GM21447 (cell line): Measurements from ENCODE around the gene ST6GALNAC6.

Source experiments
- ATAC-seq: cut with Tn5 transposase; IDR thresholded peaks from one replicate; pipeline ENCODE4 v1.9.1; 2021; ENCODE audit not compliant: unreplicated experiment

Gene ST6GALNAC6

GRCh38 chr9:127899128-127899943 is at the start of gene ST6GALNAC6:
ST6GALNAC6 (minus strand) TSS chr9:127899603; CDS start chr9:127897981, 1,622 bp downstream.
- peak; percentile 44 for ATAC-seq

GRCh38 chr9:127947841-127948710 is 48.7 kb upstream of the ST6GALNAC6 start:
- ATAC-seq = no peak

- ATAC-seq = no peak
These were observed 47.3 kb upstream of the ST6GALNAC6 start for GRCh38 chr9:127946728-127947127.

- ATAC-seq = no peak
These were observed 46.5 kb upstream of the ST6GALNAC6 start for GRCh38 chr9:127945942-127946341.

- ATAC-seq = no peak
These were observed 45.9 kb upstream of the ST6GALNAC6 start for GRCh38 chr9:127945338-127945737.

GRCh38 chr9:127944586-127945218 is 45.3 kb upstream of the ST6GALNAC6 start:
- no peak for ATAC-seq

DNA sequence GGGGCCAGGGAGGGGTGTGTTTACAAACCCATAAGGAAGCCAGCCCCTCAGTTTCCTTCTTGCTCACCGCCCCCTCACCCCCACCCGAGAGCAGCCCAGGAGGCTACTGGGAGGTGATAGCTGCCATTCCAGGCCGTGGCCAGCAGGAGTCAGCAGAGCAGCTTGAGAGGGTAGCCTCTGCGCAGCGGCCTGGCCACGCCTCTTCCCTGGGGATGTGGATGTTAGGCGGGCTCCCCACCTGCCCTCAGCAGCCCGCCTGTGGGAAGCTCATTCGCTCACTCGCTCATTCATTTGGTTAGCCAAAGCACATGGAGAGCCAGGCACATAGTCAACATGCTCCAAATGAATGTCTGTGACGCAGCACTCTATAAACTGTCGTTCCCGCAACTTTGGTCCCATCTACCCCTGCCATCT is 44.3 kb upstream of the ST6GALNAC6 start:
- no peak for ATAC-seq

DNA sequence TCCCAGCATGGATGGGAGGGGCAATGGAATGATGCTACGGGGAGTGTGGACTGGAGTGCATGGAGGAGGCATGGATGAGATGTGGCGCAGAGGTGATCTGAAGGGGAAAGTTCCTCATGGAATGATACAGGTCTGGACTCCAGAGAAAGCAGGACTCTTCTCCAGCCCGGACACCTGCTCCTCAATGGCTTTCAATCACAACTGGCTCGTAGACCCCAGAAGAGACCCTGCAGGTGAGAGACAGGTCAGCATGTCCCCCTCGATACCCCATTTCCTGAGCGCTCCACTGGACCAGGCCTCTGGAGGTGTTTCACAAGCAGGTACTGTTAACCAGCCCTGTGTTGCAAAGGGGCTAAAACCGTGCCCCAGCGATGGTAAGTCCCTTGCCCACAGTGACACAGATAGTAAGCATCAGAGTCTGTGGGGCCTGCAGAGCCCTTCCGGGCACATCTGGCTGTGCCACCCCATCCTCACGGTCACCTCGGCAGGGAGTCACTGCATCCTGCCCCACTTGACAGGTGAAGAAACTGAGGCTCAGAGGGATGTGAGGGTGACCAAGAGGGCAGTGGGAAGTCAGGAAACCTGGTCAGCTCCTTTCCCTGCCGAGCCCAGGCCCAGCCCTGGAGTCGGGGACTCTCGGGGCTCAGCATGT is 43.7 kb upstream of the ST6GALNAC6 start:
- no peak for ATAC-seq

GRCh38 chr9:127942216-127943010 is 43.0 kb upstream of the ST6GALNAC6 start:
- no peak for ATAC-seq

DNA sequence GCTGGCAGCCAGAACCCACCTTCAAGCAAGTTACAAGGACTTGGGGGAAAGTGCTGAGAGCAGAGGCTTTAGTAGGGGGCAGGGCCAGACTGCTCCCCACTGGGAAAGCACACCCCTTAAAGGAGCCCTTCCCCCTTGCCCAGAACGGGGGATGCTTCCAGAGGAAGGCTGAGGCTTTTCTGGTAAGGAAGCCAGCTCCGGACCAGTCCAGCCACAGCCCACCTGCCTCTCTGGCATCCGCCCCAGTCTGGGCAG is 42.5 kb upstream of the ST6GALNAC6 start:
- no peak for ATAC-seq

DNA sequence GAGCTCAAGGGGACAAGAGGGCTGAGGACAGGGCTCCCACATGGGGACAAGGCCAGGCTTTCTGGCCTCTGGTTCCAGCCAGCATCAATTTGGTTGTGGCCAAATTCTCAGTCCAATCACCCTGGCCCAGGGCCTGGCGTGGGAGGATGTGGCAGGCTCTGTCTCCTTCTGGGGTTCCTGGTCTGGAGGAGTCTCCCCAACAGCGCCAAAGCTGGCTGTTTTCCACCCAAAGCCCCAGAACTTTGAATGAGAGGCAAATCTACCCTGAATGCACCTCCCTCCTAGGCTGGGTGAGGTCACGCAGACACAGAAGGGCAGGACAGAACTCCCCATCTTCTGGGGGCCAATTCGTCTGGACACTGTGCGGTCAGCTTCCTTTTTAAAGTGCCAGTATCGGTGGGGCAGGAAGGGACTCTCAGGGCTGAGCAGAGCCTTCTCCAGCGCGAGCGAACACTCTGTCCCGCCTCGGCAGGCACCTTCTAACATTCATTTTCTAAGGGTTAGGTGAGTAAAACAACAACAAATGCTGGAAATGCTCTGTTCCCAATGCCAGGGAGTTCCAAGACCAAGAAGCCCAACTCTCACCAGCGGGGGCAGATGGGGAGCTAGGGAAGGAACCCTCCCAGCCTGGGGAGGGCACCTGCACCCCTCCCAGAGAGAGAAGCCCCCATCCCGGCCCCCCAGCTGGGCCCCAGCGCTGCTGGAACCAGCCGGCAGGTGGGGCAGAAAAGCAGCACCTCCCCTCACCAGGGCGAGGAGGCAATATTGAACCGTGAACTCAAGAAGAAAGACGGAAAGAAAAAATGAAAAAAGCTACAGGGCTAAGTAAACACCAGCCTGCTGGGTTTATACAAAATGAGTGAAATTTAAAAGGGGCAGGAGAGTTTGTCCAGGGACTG is 41.9 kb upstream of the ST6GALNAC6 start:
- ATAC-seq = no peak

- ATAC-seq = no peak
These were observed 41.2 kb upstream of the ST6GALNAC6 start for GRCh38 chr9:127940593-127940992.

- no peak for ATAC-seq
These were observed 38.9 kb upstream of the ST6GALNAC6 start for GRCh38 chr9:127938298-127938690.

DNA sequence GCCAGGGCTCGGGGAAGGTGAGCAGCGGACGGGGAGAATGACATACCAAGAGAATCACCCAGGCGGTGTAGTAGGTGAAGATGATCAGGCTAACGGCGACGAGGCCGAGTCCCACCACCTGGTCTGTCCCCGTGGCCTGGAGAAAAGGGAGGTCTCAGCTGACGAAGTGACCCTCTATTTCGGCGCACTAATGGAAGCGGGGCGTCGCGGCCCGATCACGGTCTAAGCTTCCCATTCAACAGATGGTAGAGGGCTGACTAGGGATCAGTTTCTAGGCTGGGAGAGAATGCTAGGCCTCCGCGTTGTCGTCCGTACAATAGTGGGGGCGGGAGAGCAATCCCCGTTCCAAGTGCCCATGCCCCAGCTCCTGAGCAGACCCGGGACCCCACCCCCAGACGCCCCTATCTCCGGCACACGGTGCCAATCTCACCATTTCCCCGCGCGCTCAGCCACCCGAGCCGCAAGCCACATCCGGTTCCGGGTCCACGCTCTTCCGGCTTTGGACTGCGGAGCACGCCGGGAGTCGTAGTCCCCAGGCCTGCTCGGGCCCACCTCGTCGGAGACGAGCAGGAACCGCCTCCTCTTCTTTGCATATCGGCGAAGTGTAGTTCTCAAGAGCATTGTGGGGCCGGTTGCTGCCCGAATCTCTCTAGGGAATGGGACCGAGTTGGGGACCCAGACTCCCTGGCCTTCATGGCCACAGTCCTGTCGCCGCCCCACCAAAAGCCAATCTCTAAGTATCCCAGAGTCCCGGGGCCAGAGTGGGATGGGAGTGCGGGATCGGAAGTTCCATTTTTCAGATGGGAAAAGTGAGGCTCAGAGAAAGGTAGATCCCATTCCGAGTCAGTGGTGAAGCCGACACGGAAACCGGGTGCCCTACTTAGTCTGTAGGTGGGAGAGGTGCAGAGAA is 38.2 kb upstream of the ST6GALNAC6 start, which contains the start of gene DPM2:
TSS of gene DPM2 (minus strand) at position 467 of the 910 bp plus-strand sequence. CDS start at position 433, 34 bp downstream.
- peak; percentile 91 for ATAC-seq

DNA sequence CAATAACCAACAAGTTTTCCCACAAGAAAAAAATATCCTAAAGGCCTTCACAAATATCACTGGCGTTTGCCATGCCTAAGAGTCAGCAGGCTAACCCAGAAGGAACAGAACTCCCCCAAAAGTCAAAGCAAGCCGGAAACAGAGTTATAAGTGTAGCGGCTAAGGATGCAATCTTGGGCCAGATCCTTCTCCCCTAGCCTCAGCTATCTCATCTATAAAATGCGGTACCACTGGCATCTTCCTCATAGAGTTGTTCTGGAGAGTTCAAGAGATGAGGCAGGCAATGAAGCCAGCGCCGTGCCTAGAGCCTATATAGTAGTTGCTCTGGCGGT is 37.6 kb upstream of the ST6GALNAC6 start:
- no peak for ATAC-seq

- ATAC-seq = no peak
These were observed 37.0 kb upstream of the ST6GALNAC6 start for GRCh38 chr9:127936347-127936852.

GRCh38 chr9:127935765-127936221 is 36.4 kb upstream of the ST6GALNAC6 start:
- no peak for ATAC-seq

- ATAC-seq = no peak
These were observed 35.6 kb upstream of the ST6GALNAC6 start for GRCh38 chr9:127934986-127935385.
